HepG2 (cell line): ENCODE data around the gene EFEMP2. TPM values are rescaled to one million over a fixed set of nuclear protein-coding genes. Genes with fewer than 3 reads are reported as not detected.
A peak's percentile ranks its signal among the peaks of the same experiment; 100 is the strongest.

Experiments
- ATF7-NPFF ChIP-seq: sonication (generic); formaldehyde crosslinking; IDR thresholded peaks from 2 replicates; pipeline ENCODE4 v1.8.1; 2023; ENCODE audit warnings: mild to moderate bottlenecking, low read depth, missing genetic modification reagents, moderate library complexity
- NR2F6 ChIP-seq, 2 experiments: IDR thresholded peaks; 2 replicates each; pipeline ENCODE4 v1.6.1; 2016; ENCODE audit warnings: antibody characterized with exemption in 1 of 2, mild to moderate bottlenecking in 1 of 2
- ONECUT2 ChIP-seq: sonication (generic); formaldehyde crosslinking; IDR thresholded peaks from 2 replicates; pipeline ENCODE4 v1.4.0; 2020; ENCODE audit warnings: missing genetic modification reagents
- RAD51 ChIP-seq: fragments of 450-650 bp; IDR thresholded peaks from 2 replicates; pipeline ENCODE4 v1.6.1; 2016; ENCODE audit warnings: borderline replicate concordance
- RXRB ChIP-seq: IDR thresholded peaks from 2 replicates; pipeline ENCODE4 v1.6.1; 2016; ENCODE audit warnings: borderline replicate concordance, missing genetic modification reagents, missing compliant biosample characterization
- TBP ChIP-seq: sonication (generic); formaldehyde crosslinking; IDR thresholded peaks from 2 replicates; pipeline ENCODE4 v1.5.0; 2020; ENCODE audit warnings: missing genetic modification reagents
- TEAD2 ChIP-seq: sonication (generic); formaldehyde crosslinking; IDR thresholded peaks from 2 replicates; pipeline ENCODE4 v1.9.0; 2021; ENCODE audit warnings: missing genetic modification reagents
- ZNF407 ChIP-seq: sonication (generic); formaldehyde crosslinking; IDR thresholded peaks from one replicate; pipeline ENCODE4 v1.5.1; 2020; ENCODE audit warnings: mild to moderate bottlenecking, missing genetic modification reagents; ENCODE audit errors: not compliant biosample characterization
- ZNF446 ChIP-seq: sonication (generic); formaldehyde crosslinking; IDR thresholded peaks from 2 replicates; pipeline ENCODE4 v1.5.0; 2020; ENCODE audit warnings: mild to moderate bottlenecking, missing genetic modification reagents
- ZNF530 ChIP-seq: sonication (generic); formaldehyde crosslinking; IDR thresholded peaks from 2 replicates; pipeline ENCODE4 v1.5.0; 2020; ENCODE audit warnings: low read depth, mild to moderate bottlenecking, missing genetic modification reagents
- ZNF746 ChIP-seq: sonication (generic); formaldehyde crosslinking; IDR thresholded peaks from 2 replicates; pipeline ENCODE4 v1.8.0; 2022; ENCODE audit warnings: mild to moderate bottlenecking, missing genetic modification reagents
- ZNF781 ChIP-seq: sonication (generic); formaldehyde crosslinking; IDR thresholded peaks from 2 replicates; pipeline ENCODE4 v1.5.1; 2020; ENCODE audit warnings: borderline replicate concordance, mild to moderate bottlenecking, missing genetic modification reagents; ENCODE audit errors: not compliant biosample characterization
- ZSCAN5A ChIP-seq: sonication (generic); formaldehyde crosslinking; IDR thresholded peaks from 2 replicates; pipeline ENCODE4 v1.8.0; 2022; ENCODE audit warnings: mild to moderate bottlenecking, missing genetic modification reagents, borderline replicate concordance
- polyA plus RNA-seq, 8 experiments: library from polyadenylated mRNA; depleted of rRNA in 3 of 8; stranded (reverse) in 7 of 8; unstranded in 1 of 8; fragments of >200 nt; fragmentation: Illumina TruSeq in 4 of 8; extraction: Trizol in 4 of 8; gene quantifications; 2 replicates each; pipeline versions ENCODE4 v1.2.1 to v1.2.3, GENCODE V29; 2011 to 2016; ENCODE audit warnings: low read depth in 4 of 8, missing spikeins in 1 of 8, mixed read lengths in 1 of 8; ENCODE audit not compliant: insufficient read depth in 1 of 8
- total RNA-seq, 5 experiments: library from RNA; depleted of rRNA; stranded (reverse); fragments of >200 nt; fragmentation: Illumina TruSeq; extraction: Trizol; gene quantifications; 2 replicates each; pipeline ENCODE4 v1.2.3, GENCODE V29; 2016; ENCODE audit warnings: low read depth in 1 of 5
- TF ChIP-seq, protein P1 (sequence below): IDR thresholded peaks from 2 replicates; pipeline ENCODE4 v1.6.1; 2016; ENCODE audit warnings: low read depth
- TF ChIP-seq, protein P2 (sequence below): sonication (generic); formaldehyde crosslinking; IDR thresholded peaks from 2 replicates; pipeline ENCODE4 v1.4.0; 2020; ENCODE audit warnings: low read depth, missing genetic modification reagents

EFEMP2 gene
- total and polyA plus RNA-seq, 2 of the 13 experiments (the other 11 are each of a cell fraction or from before 2014, with no cell fraction given), result 7.4 to 29.7 TPM

GRCh38 chr11:65915821-65916251 is 43.2 kb upstream of the EFEMP2 start (continued):
- TF ChIP-seq ZNF407 (CRISPR knock-in tag) (no peak), ZNF781 (CRISPR knock-in tag) (no peak), ATF7-NPFF (no peak), RAD51 (no peak), TBP (CRISPR knock-in tag) (no peak), ZNF446 (no peak), ONECUT2 (CRISPR knock-in tag) (no peak), ZNF530 (CRISPR knock-in tag) (no peak), NR2F6 (IDR thresholded peaks at IDR 0.05) (no peak), NR2F6 (CRISPR knock-in tag; IDR thresholded peaks at IDR 0.05) (no peak), TEAD2 (no peak), RXRB (CRISPR knock-in tag) (peak; percentile 25; the same call in 1 of the 2 replicates), ZNF746 (CRISPR knock-in tag) (no peak), ZSCAN5A (CRISPR knock-in tag) (no peak)
- TF ChIP-seq, protein P1, sequence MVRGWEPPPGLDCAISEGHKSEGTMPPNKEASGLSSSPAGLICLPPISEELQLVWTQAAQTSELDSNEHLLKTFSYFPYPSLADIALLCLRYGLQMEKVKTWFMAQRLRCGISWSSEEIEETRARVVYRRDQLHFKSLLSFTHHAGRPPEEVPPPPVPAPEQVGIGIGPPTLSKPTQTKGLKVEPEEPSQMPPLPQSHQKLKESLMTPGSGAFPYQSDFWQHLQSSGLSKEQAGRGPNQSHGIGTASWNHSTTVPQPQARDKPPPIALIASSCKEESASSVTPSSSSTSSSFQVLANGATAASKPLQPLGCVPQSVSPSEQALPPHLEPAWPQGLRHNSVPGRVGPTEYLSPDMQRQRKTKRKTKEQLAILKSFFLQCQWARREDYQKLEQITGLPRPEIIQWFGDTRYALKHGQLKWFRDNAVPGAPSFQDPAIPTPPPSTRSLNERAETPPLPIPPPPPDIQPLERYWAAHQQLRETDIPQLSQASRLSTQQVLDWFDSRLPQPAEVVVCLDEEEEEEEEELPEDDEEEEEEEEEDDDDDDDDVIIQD (CRISPR knock-in tag), result no peak
- TF ChIP-seq, protein P2, sequence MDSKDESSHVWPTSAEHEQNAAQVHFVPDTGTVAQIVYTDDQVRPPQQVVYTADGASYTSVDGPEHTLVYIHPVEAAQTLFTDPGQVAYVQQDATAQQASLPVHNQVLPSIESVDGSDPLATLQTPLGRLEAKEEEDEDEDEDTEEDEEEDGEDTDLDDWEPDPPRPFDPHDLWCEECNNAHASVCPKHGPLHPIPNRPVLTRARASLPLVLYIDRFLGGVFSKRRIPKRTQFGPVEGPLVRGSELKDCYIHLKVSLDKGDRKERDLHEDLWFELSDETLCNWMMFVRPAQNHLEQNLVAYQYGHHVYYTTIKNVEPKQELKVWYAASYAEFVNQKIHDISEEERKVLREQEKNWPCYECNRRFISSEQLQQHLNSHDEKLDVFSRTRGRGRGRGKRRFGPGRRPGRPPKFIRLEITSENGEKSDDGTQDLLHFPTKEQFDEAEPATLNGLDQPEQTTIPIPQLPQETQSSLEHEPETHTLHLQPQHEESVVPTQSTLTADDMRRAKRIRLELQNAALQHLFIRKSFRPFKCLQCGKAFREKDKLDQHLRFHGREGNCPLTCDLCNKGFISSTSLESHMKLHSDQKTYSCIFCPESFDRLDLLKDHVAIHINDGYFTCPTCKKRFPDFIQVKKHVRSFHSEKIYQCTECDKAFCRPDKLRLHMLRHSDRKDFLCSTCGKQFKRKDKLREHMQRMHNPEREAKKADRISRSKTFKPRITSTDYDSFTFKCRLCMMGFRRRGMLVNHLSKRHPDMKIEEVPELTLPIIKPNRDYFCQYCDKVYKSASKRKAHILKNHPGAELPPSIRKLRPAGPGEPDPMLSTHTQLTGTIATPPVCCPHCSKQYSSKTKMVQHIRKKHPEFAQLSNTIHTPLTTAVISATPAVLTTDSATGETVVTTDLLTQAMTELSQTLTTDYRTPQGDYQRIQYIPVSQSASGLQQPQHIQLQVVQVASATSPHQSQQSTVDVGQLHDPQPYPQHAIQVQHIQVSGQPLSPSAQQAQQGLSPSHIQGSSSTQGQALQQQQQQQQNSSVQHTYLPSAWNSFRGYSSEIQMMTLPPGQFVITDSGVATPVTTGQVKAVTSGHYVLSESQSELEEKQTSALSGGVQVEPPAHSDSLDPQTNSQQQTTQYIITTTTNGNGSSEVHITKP (CRISPR knock-in tag), result peak; percentile 75
